Choroid plexus epithelial cell (primary cell): Measurements from ENCODE around the gene EEA1.
A peak's percentile ranks its signal among the peaks of the same experiment; 100 is the strongest.

Experiments used
- DNase-seq: peaks from one replicate; pipeline ENCODE4 v3.0.0-alpha.2; 2010; ENCODE audit warnings: low read depth
- H3K4me3 ChIP-seq: 2 replicates; pipeline ENCODE4 v1.5.1; 2011; ENCODE audit warnings: low read depth, mild to moderate bottlenecking, control low read depth, low read length, moderate library complexity
- CTCF ChIP-seq: conservative IDR thresholded peaks from 2 replicates; pipeline ENCODE4 v1.5.1; 2011; ENCODE audit warnings: low read depth, mild to moderate bottlenecking, control low read depth, inconsistent platforms, low read length, moderate library complexity

Gene EEA1

GRCh38 chr12:92938638-92939037 lies 9.5 kb upstream of the EEA1 start:
- DNase-seq: no peak
- TF ChIP-seq CTCF: no peak
- no peak overlapping the region for H3K4me3 ChIP-seq

DNA sequence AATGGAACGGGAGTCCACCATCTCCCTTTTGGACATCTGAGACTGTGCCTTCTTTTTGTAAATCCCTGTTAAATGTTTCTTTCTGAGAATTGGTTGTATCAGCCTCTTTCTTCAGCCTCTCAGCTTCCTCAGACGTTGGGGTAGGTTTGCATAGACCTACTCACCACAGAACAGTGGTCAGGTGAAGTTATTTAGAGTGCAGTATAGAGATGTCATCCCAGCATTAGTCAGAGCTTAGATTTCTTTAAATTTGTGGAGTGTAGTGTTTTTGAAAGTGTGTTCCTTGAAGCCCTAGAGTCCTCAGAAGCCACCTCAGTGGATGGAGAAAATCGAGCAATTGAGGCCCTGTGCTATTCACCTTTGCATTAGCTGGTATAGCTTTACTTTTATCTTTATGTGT lies 8.9 kb upstream of the EEA1 start:
- no peak for TF ChIP-seq CTCF
- DNase-seq: no peak
- H3K4me3 ChIP-seq: no peak overlapping the region

- H3K4me3 ChIP-seq: no peak overlapping the region
- TF ChIP-seq CTCF: no peak
- DNase-seq: no peak
These were observed 4.5 kb upstream of the EEA1 start for GRCh38 chr12:92933606-92934005.

DNA sequence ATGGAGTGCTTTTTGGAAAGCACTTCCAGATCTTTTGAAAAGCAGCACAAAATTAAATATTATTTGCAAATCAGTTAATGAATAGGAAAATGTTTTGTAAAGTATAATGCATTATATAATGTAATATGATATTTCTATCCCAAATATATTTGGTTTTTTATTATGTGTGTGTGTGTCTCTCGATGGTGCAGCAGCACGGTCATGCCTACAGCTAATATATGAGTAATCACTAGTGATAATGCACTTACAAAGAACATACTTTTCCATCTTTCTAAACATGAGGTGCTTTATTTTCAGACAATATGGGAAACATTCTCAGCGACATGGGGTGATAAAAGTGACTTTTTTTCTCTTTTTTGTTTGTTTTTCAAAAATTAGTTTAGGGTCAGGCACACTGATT lies 1.3 kb upstream of the EEA1 start:
- no peak for TF ChIP-seq CTCF
- DNase-seq: peak; percentile 19
- H3K4me3 ChIP-seq: no peak overlapping the region

- H3K4me3 ChIP-seq: peak overlapping the region; percentile 78
- no peak for DNase-seq
- TF ChIP-seq CTCF: no peak
These were observed 888 bp upstream of the EEA1 start for GRCh38 chr12:92929983-92930382.

- peak; percentile 26 for DNase-seq
- peak overlapping the region; percentile 81 for H3K4me3 ChIP-seq
- TF ChIP-seq CTCF: no peak
These were observed 604 bp downstream of the EEA1 start for GRCh38 chr12:92928421-92928961.

DNA sequence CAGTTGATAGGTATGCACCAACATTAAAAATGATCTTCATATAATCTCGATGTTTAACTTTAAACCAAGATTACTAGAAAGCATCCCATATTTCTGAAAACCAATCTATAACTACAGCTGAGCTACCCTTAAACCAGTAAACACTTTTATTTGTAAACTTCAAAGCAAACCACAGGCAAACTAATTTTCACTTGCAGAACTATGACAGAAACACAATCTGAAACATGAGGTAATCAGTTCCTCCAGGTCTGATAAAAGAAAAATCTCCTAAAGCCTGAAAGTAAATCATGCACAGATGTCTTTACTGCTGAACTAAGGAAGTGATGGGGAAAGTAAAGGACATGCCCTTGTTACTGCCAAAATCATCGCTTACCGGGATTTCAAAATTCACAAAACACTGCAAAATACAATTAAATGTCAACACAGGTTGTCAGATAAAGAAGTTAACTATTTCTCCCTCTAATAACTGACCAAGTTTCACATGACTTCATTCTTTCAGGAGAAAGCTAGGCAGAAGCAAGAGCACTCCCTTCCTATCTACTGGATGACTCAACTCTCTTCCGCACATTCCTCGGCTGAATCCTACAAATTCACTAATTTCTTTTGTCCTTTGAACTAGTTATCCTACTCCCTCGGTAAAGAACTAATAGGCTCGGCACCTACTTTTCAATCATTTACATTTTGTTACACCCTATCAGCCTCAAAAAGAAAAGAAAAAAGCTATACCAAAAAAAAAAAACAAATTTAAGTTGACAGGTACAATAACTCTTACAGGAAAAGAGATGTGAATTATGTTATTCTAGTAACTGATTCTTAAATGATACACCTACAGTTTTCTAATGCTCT lies 1.4 kb downstream of the EEA1 start:
- peak; percentile 75 for DNase-seq
- H3K4me3 ChIP-seq: peak overlapping the region; percentile 81
- TF ChIP-seq CTCF: no peak
